IPS-NIHi7 (cell line): ENCODE measurements around the gene TMEM9.
A peak's percentile ranks its signal among the peaks of the same experiment; 100 is the strongest.

Source experiments
- DNase-seq: peaks from one replicate; pipeline ENCODE4 v3.0.0; 2012; ENCODE audit warnings: mixed read lengths; ENCODE audit errors: extremely low spot score

The TMEM9 gene

DNA sequence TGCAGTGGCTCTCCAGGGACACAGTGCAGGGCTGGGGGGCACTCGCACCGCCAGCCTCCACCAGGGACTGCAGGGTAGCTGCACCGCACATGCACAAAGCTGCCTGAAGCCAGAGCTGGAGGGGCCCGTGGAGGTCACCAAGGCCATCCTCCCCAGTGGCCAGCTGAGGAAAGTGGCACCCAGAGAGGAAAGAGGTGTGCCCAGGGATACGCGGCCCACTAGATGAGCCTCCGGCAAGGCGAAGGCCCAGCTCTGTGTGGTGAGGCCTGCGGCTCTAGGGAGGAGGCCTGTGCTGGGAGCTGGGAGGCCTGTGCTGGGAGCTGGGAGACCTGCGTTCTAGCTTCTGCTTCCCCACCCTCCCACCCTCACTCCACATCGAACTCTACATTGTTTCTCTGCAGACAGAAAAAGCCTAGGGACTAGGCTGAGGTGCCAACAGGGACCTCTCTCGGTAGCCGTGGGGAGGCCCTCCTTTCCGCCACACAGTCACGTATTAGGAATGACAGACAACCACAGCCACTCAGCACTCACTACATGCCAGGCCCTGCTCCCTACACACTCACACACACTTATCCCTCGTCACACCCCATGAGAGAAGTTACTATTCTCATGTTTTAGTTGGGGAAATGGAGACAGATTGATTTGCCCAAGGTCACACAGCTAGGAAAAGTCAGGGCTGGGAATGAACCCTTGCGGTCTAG is 26.4 kb downstream of the TMEM9 start:
- DNase-seq = no peak

DNA sequence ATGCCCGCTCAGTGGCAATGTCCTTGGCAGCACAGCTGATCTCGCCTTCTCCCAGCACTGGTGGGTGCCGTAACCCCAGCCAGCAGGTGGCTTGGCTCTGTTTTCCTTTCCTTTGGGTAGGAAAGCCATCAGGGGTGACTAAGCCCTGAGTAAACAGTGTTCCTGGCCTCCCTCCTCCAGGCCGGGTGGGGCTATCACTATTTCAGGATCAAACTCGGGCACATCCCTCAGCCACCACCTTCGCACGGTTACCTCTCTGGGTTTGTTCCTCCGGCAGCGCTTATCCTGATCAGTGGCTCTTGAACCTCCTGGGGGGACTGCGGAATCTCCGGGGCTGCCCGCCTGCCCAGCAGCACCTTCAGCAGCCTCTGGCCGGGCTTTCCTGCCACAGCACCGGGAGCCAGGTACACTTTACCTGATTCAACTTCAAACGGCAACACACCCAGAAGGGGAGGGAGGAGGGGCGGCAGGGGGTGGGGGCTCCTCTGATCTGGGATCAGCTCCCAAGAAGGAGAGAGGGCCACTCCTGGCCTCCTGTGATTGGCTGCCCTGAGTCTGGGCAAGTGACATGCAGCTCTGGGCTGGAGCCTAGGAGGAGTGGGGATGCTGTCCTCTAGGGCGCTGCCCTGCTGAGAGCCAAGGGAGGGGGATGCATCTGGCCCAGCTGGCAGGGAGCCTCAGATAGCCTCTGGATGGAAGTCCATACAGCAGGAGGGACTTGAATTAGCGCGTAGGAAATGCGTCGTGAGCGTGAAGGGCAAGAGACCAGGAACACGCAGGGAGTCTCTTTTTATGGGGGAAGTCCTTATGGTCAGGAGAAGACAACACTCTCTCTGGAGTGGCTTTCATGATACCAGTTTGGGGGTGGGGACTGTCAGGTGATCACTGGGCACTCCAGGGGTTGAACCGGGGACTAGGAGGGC is 27.2 kb downstream of the TMEM9 start, which contains the start of gene ASCL5:
Gene ASCL5, minus strand, starts transcription at position 353 of the 923 bp plus-strand sequence. CDS start 11,812 bp downstream, outside the sequence.
- peak; percentile 83 for DNase-seq

DNA sequence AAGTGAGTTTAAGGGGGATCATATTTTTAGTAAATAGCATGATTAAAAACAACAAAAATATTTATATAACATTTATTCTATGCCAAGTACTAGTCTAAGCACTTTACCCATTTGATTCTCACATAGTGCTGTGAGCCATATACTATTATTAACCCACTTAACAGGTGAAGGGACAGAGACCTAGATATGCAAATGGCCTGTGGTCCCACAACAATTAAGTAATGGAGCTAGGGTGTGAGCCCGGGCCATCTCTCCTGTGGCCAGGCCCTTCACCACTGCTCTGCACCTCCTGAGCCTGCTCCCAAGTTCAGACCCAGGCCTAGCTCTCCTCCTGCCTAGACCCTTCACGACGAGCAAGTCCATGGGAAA is 27.8 kb downstream of the TMEM9 start:
- DNase-seq = no peak

DNA sequence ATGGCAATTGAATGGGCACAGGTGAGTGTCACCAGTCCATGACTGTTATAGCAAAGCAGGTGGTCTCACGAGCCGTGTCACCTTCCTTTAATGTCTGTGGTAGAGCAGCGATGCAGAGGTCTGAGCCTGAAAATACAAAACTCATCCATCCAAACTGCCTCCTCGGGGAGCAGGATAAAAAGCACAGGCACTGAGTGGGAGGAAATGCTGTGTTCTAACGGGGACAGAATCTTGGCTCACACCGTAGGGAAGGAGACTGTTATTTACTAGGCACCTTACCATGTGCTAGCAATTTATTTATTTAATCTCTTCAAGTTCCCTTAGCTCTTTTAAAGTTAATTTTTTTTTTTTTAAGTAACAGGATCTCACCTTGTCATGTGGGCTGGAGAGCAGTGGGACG is 28.5 kb downstream of the TMEM9 start:
- no peak for DNase-seq

DNA sequence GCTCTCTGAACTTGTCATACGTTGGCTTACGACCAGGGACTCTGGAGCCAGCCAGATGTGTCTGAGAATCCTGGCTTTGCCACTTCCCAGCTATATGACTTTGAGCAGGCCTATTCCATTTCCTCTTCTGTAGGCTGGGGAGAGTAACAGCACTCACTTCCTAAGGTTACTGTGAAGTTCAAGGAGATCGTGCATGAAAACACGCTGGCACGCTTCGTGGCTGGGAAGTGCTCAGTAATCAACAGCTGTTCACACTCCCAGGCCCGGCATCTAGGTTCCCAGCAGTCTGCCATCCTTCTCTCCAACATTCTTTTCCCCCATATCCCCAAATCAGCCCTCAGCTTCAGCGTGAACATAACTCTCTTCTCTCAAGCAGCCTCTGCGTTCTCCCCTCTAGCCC is 29.3 kb downstream of the TMEM9 start:
- DNase-seq = no peak

DNA sequence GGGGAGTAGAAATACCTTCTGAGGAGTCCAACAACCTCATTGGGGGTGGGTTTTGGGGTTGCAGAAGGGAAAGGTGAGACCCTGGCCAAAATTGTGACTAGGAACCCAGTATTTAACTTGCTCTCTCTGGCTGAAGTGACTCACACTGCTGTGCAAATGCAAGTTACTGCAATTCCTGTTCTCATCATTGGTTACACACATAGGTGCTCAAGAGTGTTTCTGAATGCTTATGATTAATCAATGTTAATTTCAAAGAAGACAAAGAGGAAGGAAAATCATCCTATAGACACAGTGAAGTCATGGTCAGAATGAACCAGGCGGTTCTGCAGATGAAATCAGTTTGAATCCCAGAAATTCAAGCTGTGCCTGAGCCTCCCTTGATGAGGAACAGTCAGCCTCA is 30.4 kb downstream of the TMEM9 start:
- DNase-seq = no peak

DNA sequence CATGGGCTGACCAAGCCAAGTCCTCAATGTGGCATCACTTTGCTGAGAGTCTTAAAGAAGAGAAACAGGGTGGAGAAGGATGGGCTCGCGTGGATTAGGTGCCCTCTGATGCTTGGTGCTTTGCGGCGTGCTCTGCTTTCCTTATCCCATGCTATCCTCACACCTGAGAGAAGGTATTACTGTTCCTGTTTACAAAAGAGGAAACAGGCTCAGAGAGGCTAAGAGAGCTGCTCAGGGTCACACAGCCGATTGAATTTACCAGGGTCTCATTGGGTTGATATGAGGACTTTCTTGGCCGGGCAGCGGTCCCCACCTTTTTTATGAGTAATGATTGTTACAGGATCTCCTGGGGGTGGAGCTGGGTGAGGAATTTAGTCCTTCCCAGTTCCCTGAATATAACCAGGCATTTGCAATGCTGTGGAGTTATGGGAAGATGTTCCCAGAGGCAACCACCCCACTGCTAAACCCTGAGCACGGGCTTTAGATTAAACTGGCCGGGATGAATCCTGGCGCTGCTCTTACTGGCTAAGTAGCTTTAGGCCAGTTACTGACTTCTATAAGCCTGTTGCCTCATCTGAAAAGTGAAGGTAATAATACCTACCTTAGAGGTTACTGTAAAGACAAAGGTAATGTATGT is 31.8 kb downstream of the TMEM9 start:
- DNase-seq = no peak

DNA sequence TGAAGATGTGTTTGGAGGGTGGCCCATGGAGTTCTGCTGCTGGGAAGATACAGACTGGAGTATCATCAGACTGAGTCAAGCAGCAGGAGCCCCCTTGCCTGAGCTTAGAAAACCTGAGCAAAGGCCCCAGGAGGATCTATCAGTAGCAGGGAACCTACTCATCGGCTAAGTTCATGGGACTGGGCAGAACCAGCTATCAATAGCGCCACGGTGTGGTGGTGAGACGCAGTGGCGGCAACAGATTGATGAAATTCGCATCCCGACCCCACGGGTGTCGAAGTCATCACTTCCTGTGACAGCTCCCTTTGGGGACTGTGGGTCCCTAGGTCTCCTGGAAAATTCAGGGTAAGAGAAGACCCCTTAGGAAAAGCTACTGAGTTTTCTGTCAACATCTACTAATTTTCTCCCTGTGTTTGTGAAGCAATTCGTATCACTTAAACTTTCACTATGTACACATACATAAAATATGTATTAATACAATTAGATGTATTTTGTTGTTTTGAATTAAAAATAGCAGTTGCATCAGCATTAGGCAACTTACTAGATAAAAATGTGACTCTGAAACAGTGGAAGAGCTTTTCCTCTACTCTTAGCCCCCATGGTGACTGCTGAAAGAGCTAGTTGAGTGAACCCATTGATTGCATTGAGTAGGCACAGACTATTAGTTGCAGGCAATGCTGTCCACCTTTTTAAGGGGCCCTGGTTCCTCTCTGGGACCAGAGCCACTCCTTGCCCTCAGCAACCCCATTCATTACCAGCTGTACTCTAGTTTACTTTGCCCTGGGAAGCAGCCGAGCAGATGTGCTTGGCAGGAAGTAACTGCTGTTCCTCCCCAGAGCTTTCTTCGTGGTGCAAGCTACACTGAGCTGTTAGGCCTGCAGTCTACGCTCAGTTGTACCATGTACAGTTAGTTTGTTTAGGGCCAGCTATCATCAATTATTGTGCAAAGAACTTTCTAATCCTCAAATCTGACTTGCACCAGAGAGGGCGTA is 34.8 kb downstream of the TMEM9 start:
- peak; percentile 79 for DNase-seq

DNA sequence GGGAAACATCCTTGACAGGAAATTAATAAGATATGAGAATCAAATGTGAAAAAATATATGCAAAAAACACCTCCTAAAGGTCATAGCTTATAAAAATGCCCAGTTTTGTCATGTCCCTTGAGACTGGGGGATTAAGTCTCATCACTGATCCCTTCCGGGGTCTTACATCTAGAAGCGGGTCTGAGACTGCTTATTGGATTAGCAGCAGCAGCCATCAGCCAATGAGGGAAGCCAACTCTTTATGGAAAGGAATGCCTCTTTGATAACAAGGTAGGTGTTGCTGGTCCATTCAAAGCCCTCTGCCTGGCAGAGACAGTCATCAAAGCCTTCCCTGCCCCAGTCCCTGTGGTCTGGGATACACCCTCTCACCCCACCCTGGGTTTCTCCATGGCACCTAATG is 38.2 kb downstream of the TMEM9 start:
- DNase-seq = no peak

DNA sequence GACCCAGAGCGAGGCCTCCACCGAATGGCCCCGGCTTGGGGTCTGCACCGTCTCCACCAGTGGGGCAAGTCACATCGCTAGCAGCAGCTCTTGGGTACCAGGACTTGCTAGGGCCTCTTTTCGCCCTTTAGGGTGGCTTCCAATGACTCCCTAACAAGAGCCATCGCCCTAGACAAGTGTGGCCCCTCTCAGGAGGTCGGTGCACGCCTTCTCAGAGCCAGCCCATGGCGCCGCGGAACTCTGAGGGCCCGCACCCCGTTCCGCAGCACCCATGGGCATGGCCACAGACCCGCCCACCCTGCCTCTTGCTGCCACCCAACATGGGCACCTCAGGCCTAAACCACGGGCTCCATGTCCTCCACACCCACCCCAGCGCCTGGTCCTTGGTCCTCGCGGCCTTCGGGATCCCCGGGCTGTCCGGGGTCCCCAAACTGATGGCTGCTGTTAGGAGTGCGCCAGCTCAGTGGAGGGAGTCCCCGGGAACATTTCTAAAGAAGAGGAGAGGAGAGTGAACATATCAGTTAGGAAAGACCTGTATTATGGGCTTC is 38.8 kb downstream of the TMEM9 start:
- DNase-seq = no peak

DNA sequence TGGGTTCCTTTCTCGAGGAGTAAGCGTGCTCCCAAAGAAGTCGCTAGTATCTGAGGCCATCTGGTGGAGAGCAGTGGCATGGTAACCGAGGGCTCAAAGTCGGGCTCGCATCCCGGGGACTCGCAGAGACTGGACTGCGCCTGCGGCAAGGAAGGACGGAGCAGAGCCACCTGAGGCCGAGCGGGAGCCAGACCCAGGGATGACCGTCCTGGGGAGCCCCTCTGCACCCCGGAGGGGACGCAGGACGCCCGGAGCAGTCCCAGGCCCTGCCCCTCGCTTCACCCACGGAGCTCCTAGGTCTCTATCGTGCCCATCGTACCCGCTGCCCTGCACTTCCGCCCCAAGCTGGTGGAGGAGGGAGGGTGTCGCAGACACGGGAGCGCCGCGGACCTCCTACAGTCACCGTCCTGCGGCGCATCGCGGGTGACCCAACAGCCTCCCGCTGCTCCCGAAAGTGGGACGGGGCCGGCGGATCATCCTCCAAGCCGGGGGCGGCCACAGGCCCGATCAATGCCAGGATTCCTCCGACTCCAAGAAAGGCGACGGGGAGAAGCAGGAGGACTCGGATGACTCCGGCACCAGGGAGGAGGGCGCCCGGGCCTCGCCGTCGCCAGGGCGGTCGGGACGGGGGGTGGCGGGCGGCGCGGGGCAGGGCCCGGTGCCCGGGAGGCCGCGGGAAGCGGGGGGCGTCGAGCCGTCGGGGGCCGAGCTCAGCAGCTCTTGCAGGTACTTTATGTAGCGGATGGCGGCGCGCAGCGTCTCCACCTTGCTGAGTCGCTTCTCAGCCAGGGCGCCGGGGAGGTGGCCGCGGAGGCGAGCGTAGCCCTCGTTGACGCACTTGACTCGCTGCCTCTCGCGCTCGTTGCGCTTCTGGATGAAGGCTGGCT is 39.8 kb downstream of the TMEM9 start:
- peak; percentile 94 for DNase-seq

DNA sequence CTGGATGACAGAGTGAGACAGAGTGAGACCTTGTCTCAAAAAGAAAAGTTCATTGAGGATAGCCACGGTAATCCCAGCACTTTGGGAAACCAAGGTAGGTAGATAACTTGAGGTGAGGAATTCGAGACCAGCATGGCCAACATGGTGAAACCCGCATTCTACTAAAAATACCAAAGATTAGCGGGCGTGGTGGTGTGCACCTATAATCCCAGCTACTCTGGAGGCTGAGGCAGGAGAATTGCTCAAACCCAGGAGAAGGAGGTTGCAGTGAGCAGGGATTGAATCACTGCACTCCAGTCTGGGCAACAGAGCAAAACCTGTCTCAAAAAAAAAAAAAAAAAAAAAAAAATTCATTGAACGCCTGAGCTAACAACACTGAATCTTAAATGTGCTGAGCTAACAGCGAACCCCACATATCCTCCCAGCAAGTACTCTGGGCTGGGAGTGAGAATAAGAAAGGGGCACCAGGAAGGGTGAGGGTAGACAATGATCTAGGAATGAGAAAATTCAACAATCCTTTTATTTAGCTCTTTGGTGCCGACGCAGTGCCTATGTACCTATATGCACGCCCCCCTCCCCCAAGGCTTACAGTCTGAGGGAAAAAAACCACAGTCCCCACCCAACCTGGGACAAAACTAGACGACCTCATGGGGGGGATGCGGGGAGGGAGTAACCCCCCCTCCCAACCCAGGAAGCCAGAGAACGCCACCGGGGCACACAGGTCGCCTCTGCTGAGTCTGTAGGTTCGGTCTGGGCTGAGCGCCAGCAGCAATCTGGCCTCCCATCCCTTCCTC is 40.6 kb downstream of the TMEM9 start:
- no peak for DNase-seq

DNA sequence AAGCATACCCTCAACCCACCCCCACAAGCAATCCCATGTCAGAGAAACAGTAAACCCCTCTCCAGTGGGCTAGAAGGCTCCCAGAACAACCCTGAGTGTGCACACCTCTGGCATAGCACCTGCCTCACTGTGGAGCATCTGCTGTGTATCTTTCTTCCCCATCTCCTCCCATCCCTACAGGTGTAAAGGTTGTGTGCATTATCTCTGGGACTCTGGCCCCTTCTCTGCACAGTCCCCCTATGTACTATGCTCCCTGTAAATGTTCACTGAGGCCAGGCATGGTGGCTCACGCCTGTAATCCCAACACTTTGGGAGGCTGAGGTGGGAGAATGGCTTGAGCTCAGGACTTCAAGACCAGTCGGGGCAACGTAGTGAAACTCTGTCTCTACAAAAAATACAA is 41.3 kb downstream of the TMEM9 start:
- DNase-seq = no peak

DNA sequence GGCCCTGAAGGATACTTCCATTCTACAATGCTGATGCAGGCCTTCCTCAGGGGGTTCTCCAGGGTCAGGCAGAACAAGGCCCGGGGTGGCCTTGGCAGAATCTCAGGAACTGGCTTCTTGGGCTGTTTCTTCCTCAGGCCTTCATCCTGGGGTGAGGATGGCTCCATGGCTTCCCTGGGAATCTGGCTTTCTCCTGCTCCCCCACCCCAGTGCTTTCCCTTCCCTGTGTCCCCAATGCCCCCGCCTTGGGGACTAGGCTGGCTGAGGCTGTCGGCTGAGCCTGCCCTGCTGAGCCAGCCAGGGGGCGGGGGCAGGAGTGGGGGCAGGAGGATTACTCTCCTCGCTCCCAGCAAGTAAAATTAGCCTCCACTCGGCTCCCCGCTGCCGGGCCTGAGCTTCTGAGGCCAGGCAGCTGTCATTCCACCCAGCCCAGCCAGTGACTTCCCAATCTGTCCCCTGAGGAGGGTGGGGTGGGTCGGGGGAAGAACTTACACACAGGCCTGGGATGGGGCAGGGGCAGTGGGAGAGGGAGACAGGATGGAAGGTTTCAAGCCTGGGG is 42.0 kb downstream of the TMEM9 start, which contains the start of gene CACNA1S:
Gene CACNA1S, minus strand, starts transcription at position 254 of the 559 bp plus-strand sequence. Its CDS starts 87 bp downstream, at position 167.
- no peak for DNase-seq

DNA sequence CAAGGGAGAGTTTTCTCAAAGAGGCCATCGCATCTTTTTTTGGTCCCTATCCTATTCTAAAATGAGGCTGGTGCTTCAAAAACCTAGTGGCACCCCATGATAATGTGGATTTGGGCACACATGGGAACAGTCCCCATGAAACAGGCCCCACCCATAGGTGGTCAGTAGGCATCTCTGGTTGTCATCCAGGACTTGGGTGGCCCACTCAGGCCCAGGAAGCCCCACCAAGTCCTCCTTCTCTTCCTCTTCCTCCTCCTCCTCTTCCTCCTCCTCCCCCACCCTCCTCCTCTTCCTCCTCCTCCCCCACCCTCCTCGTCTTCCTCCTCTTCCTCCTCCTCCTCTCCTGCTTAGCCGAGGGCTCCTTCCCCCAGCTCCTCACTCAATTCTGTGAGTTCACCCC is 42.6 kb downstream of the TMEM9 start:
- DNase-seq = no peak

DNA sequence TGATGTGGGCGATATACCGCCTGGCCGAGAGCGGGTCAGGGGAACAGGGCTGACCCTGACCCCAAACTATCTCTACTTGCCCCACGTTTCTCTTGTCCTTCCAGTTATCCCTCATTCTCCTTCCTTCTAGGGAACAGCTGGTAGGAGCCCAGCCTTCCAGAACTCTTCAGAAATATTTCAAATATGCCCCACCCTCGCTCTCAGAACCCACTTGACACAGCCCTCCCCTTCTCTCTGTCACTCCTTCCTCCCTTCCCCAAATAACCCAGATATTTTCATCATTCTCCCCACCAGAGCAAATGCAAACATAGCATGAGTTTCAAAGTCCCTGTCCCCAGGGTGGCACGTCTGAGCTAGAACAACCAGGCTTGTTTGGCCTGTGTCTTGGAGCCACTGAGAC is 43.1 kb downstream of the TMEM9 start:
- no peak for DNase-seq

DNA sequence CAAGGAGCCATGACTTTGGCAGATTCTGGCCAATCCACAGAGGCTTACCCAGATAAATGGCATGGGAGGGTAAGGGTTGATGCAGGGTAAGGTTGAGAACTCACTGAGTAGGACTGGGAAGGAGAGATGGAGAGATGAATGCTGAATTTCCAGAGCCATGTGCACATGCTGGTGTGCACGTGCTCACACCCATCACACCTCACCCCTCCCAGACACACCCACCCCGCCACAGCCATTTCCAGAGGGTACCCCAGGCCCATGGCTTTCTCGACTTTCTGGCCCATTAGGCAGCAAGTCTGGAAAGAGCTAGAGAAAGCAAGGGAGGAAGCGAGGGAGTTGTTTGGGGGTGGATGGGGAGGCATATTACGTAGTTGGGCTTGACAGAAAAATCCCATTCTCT is 43.7 kb downstream of the TMEM9 start:
- DNase-seq = no peak

DNA sequence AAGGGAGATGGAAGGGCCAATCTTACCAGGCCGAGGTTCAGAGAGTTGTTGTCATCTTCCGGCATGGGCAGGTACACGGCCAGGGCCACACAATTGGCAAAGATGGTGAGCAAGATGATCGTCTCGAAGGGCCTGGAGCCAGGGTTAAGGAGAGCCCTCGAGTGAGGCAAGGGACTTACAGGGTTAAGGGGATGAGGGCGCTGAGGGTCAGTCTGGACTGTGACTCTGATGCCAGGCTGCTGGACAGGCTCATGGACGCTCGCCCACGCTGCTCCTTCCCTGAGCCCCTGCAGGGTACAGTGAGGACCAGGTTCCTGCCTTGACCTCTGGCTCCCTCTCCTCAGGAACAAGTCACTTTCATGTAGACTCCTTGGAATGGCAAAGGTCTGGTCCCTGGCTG is 44.1 kb downstream of the TMEM9 start:
- no peak for DNase-seq

DNA sequence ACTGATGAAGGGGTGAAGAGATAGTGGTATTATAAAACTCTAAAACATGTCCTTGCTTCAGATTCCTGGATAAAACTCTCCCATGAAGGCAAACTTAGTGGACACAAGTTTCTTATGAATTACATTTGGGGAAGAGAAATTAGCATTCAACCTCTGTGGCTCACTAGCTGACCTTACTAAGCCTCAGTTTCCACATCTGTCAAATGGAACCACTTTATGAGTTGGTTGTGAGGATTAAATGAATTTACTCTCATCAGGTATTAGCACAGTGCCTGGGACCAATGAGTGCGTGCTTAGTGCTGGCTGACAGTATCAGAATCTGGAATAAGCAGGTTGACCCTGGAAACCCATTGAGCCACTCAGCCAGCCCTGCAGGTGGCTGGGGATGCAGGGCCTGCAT is 44.6 kb downstream of the TMEM9 start:
- DNase-seq = no peak
